BE2C (cell line): Measurements from ENCODE around the gene RALGPS1.

Source experiments
- DNase-seq: peaks from one replicate; pipeline ENCODE4 v3.0.0-alpha.2; 2020
- H3K27me3 ChIP-seq: fragments of 250-450 bp; sonication (Bioruptor Pico); 2 replicates; pipeline ENCODE4 v1.5.1; 2020; ENCODE audit warnings: mild to moderate bottlenecking
- H3K36me3 ChIP-seq: fragments of 250-450 bp; sonication (Bioruptor Pico); 2 replicates; pipeline ENCODE4 v1.5.1; 2020; ENCODE audit warnings: mild to moderate bottlenecking
- H3K4me1 ChIP-seq: fragments of 250-450 bp; sonication (Bioruptor Pico); 2 replicates; pipeline ENCODE4 v1.5.1; 2020
- H3K4me3 ChIP-seq: 2 replicates; pipeline ENCODE4 v1.5.1; 2011; ENCODE audit warnings: low read depth, low read length
- H3K9me3 ChIP-seq: fragments of 250-450 bp; sonication (Bioruptor Pico); 2 replicates; pipeline ENCODE4 v1.5.1; 2020
- TF ChIP-seq, protein P1 (sequence below): IDR thresholded peaks from 2 replicates; pipeline ENCODE4 v1.5.1; 2012; ENCODE audit warnings: mild to moderate bottlenecking, low read depth, low read length

RALGPS1 gene

DNA sequence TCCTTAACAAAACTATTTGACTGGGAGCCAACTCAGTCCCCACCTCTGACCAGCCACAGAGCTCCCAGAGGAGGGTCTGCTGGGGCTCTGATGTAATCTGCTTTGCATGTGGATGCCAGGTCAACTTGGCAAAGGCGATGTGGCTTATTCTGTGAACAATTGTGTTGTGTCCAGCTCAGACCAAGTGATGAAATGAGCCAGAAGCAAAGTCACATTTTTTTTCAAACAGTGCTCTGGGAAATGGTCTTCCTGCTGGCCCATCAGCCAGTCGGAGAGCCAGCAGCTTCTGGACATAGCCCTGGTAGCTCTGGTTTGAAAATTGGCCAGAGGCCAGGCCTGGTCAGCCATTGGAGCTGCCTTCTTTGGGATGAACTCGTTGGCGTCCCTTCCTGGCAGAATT lies 121.4 kb downstream of the RALGPS1 start:
- TF ChIP-seq, protein P1, sequence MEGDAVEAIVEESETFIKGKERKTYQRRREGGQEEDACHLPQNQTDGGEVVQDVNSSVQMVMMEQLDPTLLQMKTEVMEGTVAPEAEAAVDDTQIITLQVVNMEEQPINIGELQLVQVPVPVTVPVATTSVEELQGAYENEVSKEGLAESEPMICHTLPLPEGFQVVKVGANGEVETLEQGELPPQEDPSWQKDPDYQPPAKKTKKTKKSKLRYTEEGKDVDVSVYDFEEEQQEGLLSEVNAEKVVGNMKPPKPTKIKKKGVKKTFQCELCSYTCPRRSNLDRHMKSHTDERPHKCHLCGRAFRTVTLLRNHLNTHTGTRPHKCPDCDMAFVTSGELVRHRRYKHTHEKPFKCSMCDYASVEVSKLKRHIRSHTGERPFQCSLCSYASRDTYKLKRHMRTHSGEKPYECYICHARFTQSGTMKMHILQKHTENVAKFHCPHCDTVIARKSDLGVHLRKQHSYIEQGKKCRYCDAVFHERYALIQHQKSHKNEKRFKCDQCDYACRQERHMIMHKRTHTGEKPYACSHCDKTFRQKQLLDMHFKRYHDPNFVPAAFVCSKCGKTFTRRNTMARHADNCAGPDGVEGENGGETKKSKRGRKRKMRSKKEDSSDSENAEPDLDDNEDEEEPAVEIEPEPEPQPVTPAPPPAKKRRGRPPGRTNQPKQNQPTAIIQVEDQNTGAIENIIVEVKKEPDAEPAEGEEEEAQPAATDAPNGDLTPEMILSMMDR, result no peak
- peak; percentile 42 for DNase-seq
- no peaks in the 10 kb centered on the region for H3K36me3 ChIP-seq
- H3K27me3 ChIP-seq, result no peaks in the 10 kb centered on the region
- no peaks in the 10 kb centered on the region for H3K9me3 ChIP-seq
- peaks cover 11% of the 10 kb centered on the region for H3K4me1 ChIP-seq
- no peak overlapping the region for H3K4me3 ChIP-seq

DNA sequence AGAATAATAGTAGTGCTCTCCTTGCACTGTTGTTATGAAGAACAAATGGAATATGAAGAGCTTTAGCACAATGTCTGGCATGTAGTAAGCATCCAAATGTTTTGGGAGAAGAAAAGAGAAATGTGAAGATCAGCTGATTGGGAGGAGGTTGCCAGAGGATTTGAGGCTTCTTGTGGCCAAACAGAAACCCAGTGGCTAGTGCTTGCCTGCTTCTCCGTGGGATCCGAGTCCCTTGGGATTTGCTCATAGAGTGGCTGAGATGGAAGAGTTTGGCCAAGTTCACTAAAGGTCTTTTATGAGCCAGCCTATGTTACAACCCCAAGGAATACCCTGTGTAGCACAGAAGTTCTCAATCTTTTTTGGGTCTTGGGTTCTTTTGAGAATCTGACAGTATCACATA lies 121.9 kb downstream of the RALGPS1 start:
- Histone ChIP-seq H3K36me3 (no peaks in the 10 kb centered on the region), H3K4me3 (no peak overlapping the region), H3K9me3 (no peaks in the 10 kb centered on the region), H3K4me1 (peaks cover 11% of the 10 kb centered on the region), H3K27me3 (no peaks in the 10 kb centered on the region)
- DNase-seq, result no peak
- TF ChIP-seq, protein P1, result no peak

DNA sequence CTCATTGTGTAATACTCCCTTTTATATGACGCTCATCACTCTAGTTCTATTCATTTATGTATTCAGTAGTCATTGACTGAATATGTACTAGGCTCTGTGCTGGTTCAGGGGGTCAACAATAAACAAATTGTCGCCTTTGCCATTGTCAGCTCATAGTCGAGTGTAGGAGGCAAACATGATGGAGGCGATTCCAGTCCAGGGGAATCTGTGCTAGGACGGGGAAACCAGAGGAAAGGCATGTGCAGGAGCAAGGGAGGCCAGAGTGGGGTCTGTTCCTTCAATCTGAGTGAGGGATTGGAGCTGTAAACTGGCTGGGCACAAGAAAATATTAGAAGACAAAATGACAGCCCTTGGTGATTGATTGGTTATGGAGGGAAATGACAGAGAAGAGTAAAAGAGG lies 123.9 kb downstream of the RALGPS1 start:
- Histone ChIP-seq H3K4me3 (no peak overlapping the region), H3K4me1 (peaks cover 8% of the 10 kb centered on the region), H3K9me3 (no peaks in the 10 kb centered on the region), H3K36me3 (no peaks in the 10 kb centered on the region), H3K27me3 (no peaks in the 10 kb centered on the region)
- TF ChIP-seq, protein P1, result no peak
- DNase-seq, result no peak

DNA sequence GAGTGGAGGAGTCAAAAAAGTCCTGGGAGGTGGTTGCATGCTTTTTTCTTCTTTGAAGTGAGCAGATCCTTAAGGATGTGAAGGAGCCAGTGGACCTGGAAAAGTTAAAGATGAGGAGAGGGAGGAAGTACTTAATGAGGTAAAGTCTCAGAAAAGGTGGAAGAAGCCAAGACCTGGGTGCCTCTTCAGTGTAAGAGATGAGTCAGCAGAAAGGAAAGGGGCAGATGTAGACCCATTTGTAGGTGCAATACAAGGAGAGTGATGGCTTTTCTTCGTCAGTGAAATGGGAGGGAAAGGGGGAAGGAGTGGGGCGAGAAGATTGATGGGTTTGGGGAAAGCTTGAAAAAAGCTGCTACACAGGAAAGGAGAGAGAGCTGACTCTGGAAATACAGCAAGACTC lies 124.9 kb downstream of the RALGPS1 start:
- TF ChIP-seq, protein P1, result no peak
- no peaks in the 10 kb centered on the region for H3K9me3 ChIP-seq
- DNase-seq, result no peak
- no peak overlapping the region for H3K4me3 ChIP-seq
- H3K36me3 ChIP-seq, result no peaks in the 10 kb centered on the region
- H3K27me3 ChIP-seq, result no peaks in the 10 kb centered on the region
- H3K4me1 ChIP-seq, result no peaks in the 10 kb centered on the region; the same call in none of the 2 replicates

DNA sequence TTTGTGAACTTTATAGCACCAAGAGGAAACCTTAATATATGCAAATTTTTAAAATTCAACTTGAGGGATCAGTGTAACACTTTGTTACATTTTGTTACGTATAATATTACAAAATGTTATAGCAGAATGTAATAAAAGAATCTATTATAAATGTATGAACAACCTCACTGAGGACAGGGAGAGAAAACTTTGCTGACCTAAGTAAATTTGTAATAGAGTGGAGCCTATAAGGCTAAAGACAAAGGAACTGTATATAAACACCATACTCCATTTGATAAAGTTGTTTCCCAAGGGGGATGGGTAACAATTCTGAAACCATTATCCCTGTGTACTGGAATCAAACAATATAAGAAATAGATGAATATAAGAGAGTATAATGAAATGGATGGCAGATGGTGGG lies 130.6 kb downstream of the RALGPS1 start:
- DNase-seq, result no peak
- Histone ChIP-seq H3K27me3 (no peaks in the 10 kb centered on the region), H3K9me3 (no peaks in the 10 kb centered on the region), H3K4me3 (no peak overlapping the region), H3K36me3 (no peaks in the 10 kb centered on the region), H3K4me1 (no peaks in the 10 kb centered on the region)
- TF ChIP-seq, protein P1, result no peak

DNA sequence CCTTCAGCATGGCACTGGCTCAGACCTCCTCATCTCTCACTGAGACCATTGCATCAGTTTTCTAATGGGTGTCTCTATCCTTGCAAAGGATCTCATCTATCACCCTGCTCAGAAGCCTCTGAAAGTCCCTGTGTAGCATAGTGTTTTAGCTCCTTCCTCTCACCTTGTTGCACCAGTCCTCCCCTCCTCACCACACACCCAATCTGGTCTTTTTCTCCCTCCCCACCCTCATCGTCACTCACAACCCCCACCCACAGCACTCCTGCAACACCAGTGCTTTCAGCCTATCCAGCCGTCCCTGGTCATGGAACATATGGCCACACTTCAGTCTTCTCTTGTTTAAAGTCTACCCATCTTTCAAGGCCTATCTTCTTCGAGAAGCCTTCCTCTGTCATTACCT lies 133.4 kb downstream of the RALGPS1 start:
- TF ChIP-seq, protein P1, result no peak
- H3K9me3 ChIP-seq, result no peaks in the 10 kb centered on the region
- H3K4me1 ChIP-seq, result no peaks in the 10 kb centered on the region
- H3K36me3 ChIP-seq, result no peaks in the 10 kb centered on the region
- DNase-seq, result no peak
- no peaks in the 10 kb centered on the region for H3K27me3 ChIP-seq
- H3K4me3 ChIP-seq, result no peak overlapping the region
